ENCODE measurements around the gene INTS6.
A peak's percentile ranks its signal among the peaks of the same experiment; 100 is the strongest.

INTS6 gene

GRCh38 chr13:51481656-51482055, 28.8 kb upstream of the INTS6 start:
- peaks cover 0 to 17% (median 1%) of the 10 kb centered on the region in 10 experiments; a peak in 7 of 20 replicates for H3K4me1 ChIP-seq
- H3K4me2 ChIP-seq: no peak overlapping the region
- H3K27ac ChIP-seq: no peak overlapping the region
- no peaks in the 10 kb centered on the region for H4K20me1 ChIP-seq
- no peak for TF ChIP-seq Cebpa-rat (IDR thresholded peaks at IDR 0.05)
- no peaks in the 10 kb centered on the region for H3K36me3 ChIP-seq
- H3K9ac ChIP-seq: no peak overlapping the region
- H3K27me3 ChIP-seq: no peaks in the 10 kb centered on the region
- peaks cover 0 to 23% (median 15%) of the 10 kb centered on the region in 11 experiments; a peak in 14 of 22 replicates for H3K9me3 ChIP-seq (replicated peaks in 1 of 11)
- H3K4me3 ChIP-seq: no peak overlapping the region

DNA sequence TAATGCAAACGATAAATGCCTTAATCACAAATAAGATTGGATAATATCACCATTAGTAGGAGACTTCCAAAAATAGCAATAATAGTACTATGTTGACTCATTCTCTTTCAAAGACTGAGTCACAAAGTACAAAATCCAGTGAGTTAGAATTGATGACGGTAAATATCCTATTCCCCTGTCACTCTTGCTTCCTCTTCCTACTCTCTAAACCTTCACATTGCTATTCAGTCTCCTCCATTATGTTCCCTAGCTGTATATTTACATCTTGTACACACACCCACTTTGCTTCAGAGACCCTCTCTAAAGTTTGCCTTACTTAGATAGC, 26.3 kb upstream of the INTS6 start:
- no peaks in the 10 kb centered on the region for H3K27me3 ChIP-seq
- H3K9ac ChIP-seq: no peak overlapping the region
- H3K4me1 ChIP-seq: peaks cover 0 to 17% (median 8%) of the 10 kb centered on the region in 10 experiments; a peak in 11 of 20 replicates
- no peaks in the 10 kb centered on the region for H4K20me1 ChIP-seq
- H3K9me3 ChIP-seq (replicated peaks in 1 of 11): peaks cover 0 to 11% (median 9%) of the 10 kb centered on the region in 11 experiments; a peak in 7 of 22 replicates
- no peaks in the 10 kb centered on the region for H3K36me3 ChIP-seq
- peak overlapping the region in 3 of 11 experiments; percentile 1 to 58 (median 28); a peak in 5 of 22 replicates for H3K4me2 ChIP-seq
- 0 out of 22 replicates have a peak overlapping the region, but pooled peaks of 1 of the 11 experiments have one; percentile 1 for H3K27ac ChIP-seq
- no peak overlapping the region for H3K4me3 ChIP-seq
- no peak for TF ChIP-seq Cebpa-rat (IDR thresholded peaks at IDR 0.05)

GRCh38 chr13:51478418-51479198, 25.8 kb upstream of the INTS6 start:
- no peaks in the 10 kb centered on the region for H3K36me3 ChIP-seq
- H3K4me2 ChIP-seq: peak overlapping the region in 3 of 11 experiments; percentile 1 to 58 (median 28); a peak in 3 of 22 replicates
- peaks cover 0 to 17% (median 8%) of the 10 kb centered on the region in 10 experiments; a peak in 11 of 20 replicates for H3K4me1 ChIP-seq
- H3K27ac ChIP-seq: no peak overlapping the region
- H3K9me3 ChIP-seq (replicated peaks in 1 of 11): peaks cover 0 to 9% (median 7%) of the 10 kb centered on the region in 11 experiments; a peak in 7 of 22 replicates
- H3K4me3 ChIP-seq: no peak overlapping the region
- no peak for TF ChIP-seq Cebpa-rat (IDR thresholded peaks at IDR 0.05)
- no peaks in the 10 kb centered on the region for H4K20me1 ChIP-seq
- H3K9ac ChIP-seq: no peak overlapping the region
- no peaks in the 10 kb centered on the region for H3K27me3 ChIP-seq

GRCh38 chr13:51477653-51478324, 25.0 kb upstream of the INTS6 start:
- no peak for TF ChIP-seq Cebpa-rat (IDR thresholded peaks at IDR 0.05)
- no peak overlapping the region for H3K9ac ChIP-seq
- peaks cover 0 to 17% (median 8%) of the 10 kb centered on the region in 10 experiments; a peak in 11 of 20 replicates for H3K4me1 ChIP-seq
- peaks cover 0 to under 1% (median 0%) of the 10 kb centered on the region in 11 experiments; a peak in 5 of 22 replicates for H3K9me3 ChIP-seq (replicated peaks in 1 of 11)
- H4K20me1 ChIP-seq: no peaks in the 10 kb centered on the region
- H3K4me2 ChIP-seq: no peak overlapping the region
- H3K36me3 ChIP-seq: no peaks in the 10 kb centered on the region
- H3K27me3 ChIP-seq: no peaks in the 10 kb centered on the region
- H3K27ac ChIP-seq: no peak overlapping the region
- H3K4me3 ChIP-seq: no peak overlapping the region

DNA sequence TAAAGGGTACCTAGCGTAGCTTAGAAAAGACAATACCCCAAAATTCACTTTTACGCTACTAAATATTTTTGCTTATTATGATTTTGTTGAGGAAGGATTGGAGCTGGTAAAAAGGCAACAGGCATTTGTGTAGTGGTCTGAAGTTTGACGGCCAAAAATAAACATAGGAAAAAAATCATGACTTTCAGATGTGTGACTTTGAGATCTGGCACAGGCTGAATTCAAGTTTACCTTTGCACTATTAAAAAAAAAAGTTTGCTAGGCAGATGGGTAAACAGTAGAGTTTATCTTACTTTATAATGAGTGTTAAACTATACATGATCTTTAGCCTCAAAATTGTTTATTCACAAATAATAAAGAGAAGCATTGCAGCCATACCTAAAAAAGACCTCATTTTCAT, 24.3 kb upstream of the INTS6 start:
- H3K4me3 ChIP-seq: no peak overlapping the region
- no peaks in the 10 kb centered on the region for H4K20me1 ChIP-seq
- H3K9me3 ChIP-seq (replicated peaks in 1 of 11): no peaks in the 10 kb centered on the region; a peak in 2 of 22 replicates
- H3K4me2 ChIP-seq: no peak overlapping the region
- no peak overlapping the region for H3K9ac ChIP-seq
- H3K36me3 ChIP-seq: no peaks in the 10 kb centered on the region
- peaks cover 0 to 17% (median 8%) of the 10 kb centered on the region in 10 experiments; a peak in 11 of 20 replicates for H3K4me1 ChIP-seq
- H3K27me3 ChIP-seq: no peaks in the 10 kb centered on the region
- no peak overlapping the region for H3K27ac ChIP-seq
- TF ChIP-seq Cebpa-rat (IDR thresholded peaks at IDR 0.05): no peak

GRCh38 chr13:51475727-51476501, 23.1 kb upstream of the INTS6 start:
- no peak overlapping the region for H3K4me3 ChIP-seq
- H3K36me3 ChIP-seq: no peaks in the 10 kb centered on the region
- H4K20me1 ChIP-seq: no peaks in the 10 kb centered on the region
- no peak for TF ChIP-seq Cebpa-rat (IDR thresholded peaks at IDR 0.05)
- H3K9ac ChIP-seq: no peak overlapping the region
- H3K4me2 ChIP-seq: peak overlapping the region in 2 of 11 experiments; percentile 4; a peak in 2 of 22 replicates
- H3K4me1 ChIP-seq: peaks cover 0 to 17% (median 8%) of the 10 kb centered on the region in 10 experiments; a peak in 11 of 20 replicates
- H3K27ac ChIP-seq: no peak overlapping the region
- H3K27me3 ChIP-seq: no peaks in the 10 kb centered on the region
- H3K9me3 ChIP-seq (replicated peaks in 1 of 11): no peaks in the 10 kb centered on the region; a peak in 2 of 22 replicates

DNA sequence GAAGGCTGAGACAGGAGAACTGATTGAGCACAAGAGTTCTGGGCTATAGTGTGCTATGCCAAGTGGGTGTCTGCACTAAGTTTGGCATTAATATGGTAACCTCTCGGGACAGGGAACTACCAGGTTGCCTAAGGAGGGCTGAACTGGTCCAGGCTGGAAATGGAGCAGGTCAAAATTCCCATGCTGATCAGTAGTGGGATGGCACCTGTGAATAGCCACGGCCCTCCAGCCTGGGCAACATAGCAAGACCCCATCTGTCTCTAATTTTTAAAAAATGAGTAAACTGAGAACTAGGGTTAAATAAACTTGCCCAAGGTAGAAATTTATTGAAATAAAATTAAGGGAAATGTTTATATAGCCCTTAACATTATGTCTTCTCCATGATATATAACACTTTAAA, 17.0 kb upstream of the INTS6 start:
- Histone ChIP-seq H3K9me3 (replicated peaks in 1 of 11) (no peaks in the 10 kb centered on the region; a peak in 2 of 22 replicates), H3K27me3 (no peaks in the 10 kb centered on the region), H3K36me3 (no peaks in the 10 kb centered on the region), H3K4me1 (no peaks in the 10 kb centered on the region), H3K9ac (no peak overlapping the region), H3K27ac (no peak overlapping the region), H3K4me2 (no peak overlapping the region), H3K4me3 (no peak overlapping the region), H4K20me1 (no peaks in the 10 kb centered on the region)
- no peak for TF ChIP-seq Cebpa-rat (IDR thresholded peaks at IDR 0.05)

- Histone ChIP-seq H3K4me2 (no peak overlapping the region), H3K27me3 (no peaks in the 10 kb centered on the region), H3K9ac (no peak overlapping the region), H3K9me3 (replicated peaks in 1 of 11) (no peaks in the 10 kb centered on the region; a peak in 2 of 22 replicates), H4K20me1 (no peaks in the 10 kb centered on the region), H3K27ac (no peak overlapping the region), H3K4me1 (no peaks in the 10 kb centered on the region), H3K4me3 (no peak overlapping the region), H3K36me3 (no peaks in the 10 kb centered on the region)
- TF ChIP-seq Cebpa-rat (IDR thresholded peaks at IDR 0.05): no peak
Measured at GRCh38 chr13:51467730-51468129, 14.9 kb upstream of the INTS6 start.

GRCh38 chr13:51465124-51465523, 12.3 kb upstream of the INTS6 start:
- peaks cover 0 to 6% (median 0%) of the 10 kb centered on the region in 11 experiments; a peak in 3 of 22 replicates for H3K36me3 ChIP-seq
- H3K9ac ChIP-seq: no peak overlapping the region
- H3K4me2 ChIP-seq: no peak overlapping the region
- H3K4me3 ChIP-seq: no peak overlapping the region
- TF ChIP-seq Cebpa-rat (IDR thresholded peaks at IDR 0.05): no peak
- H3K27me3 ChIP-seq: no peaks in the 10 kb centered on the region
- H4K20me1 ChIP-seq: no peaks in the 10 kb centered on the region
- H3K9me3 ChIP-seq (replicated peaks in 1 of 11): peaks cover 0 to 6% (median 0%) of the 10 kb centered on the region in 11 experiments; a peak in 2 of 22 replicates
- H3K4me1 ChIP-seq: no peaks in the 10 kb centered on the region
- H3K27ac ChIP-seq: no peak overlapping the region

Data from BLaER1 treated with 17β-estradiol and CSF1 and Interleukin-3, amounts not matched to agents 10 nM and 100 nM (cell line).